ENCODE data around the gene EGFLAM. TPM values are rescaled to one million over a fixed set of nuclear protein-coding genes. Genes with fewer than 3 reads are reported as not detected.

The EGFLAM gene
- total and polyA plus RNA-seq, 2 donors (not counting 1 experiment from before 2014, with no cell fraction given) = 0.33 to 20.0 TPM

DNA sequence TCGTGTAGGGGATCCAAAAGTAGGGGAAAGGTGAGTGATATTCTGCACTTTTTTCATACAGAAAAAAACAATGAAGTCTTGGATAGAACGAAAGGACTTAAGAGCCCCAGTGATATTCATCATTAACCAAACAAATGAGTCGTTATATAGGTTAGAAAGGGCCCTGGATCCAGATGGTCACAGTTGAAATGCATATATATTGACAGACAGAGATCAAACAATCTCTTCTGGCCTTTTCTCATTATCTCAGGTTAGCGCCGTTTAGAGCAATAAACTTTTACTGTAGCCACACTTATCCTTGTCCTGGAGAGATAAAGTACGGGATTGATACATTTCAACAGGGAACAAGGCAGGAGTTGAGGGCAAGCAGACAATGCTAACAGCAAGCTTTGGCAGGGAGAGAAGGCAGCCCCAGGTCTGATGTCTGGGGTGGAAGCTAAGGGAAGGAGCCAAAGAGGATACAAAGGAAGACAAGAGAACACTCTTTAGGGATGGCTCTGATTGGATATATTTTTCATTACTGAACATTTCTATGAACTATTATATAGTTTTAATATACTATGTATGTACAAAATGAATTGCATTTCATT lies 221.1 kb downstream of the EGFLAM start:
- H3K4me1 ChIP-seq (ENCODE audit: control insufficient read depth, extremely low read depth, insufficient read depth, low read length) = no peaks in the 10 kb centered on the region
- H3K27ac ChIP-seq (ENCODE audit: insufficient read depth, low read length) = no peak overlapping the region
- TF ChIP-seq EZH2 (IDR thresholded peaks at IDR 0.05; ENCODE audit: low read length, missing control alignments) = no peak
- TF ChIP-seq, protein P1, sequence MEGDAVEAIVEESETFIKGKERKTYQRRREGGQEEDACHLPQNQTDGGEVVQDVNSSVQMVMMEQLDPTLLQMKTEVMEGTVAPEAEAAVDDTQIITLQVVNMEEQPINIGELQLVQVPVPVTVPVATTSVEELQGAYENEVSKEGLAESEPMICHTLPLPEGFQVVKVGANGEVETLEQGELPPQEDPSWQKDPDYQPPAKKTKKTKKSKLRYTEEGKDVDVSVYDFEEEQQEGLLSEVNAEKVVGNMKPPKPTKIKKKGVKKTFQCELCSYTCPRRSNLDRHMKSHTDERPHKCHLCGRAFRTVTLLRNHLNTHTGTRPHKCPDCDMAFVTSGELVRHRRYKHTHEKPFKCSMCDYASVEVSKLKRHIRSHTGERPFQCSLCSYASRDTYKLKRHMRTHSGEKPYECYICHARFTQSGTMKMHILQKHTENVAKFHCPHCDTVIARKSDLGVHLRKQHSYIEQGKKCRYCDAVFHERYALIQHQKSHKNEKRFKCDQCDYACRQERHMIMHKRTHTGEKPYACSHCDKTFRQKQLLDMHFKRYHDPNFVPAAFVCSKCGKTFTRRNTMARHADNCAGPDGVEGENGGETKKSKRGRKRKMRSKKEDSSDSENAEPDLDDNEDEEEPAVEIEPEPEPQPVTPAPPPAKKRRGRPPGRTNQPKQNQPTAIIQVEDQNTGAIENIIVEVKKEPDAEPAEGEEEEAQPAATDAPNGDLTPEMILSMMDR (conservative IDR thresholded peaks at IDR 0.05 in 1 of 2, IDR thresholded peaks at IDR 0.05 in 1 of 2; ENCODE audit: low read depth in 1 of 2, low read length in 2 of 2) = no peak
- no peaks in the 10 kb centered on the region for H3K79me2 ChIP-seq (ENCODE audit: control insufficient read depth, insufficient read depth, low read length)
- H3K36me3 ChIP-seq (ENCODE audit: control insufficient read depth, insufficient read depth, low read length) = peaks cover 3% of the 10 kb centered on the region
- no peak overlapping the region for H2AFZ ChIP-seq (ENCODE audit: low read length)
- H3K4me3 ChIP-seq (replicated peaks in 1 of 4; ENCODE audit: control extremely low read depth in 1 of 4, insufficient read depth in 1 of 4, low read depth in 3 of 4, low read length in 4 of 4) = no peak overlapping the region
- no peak overlapping the region for H3K4me2 ChIP-seq (ENCODE audit: extremely low read depth, insufficient read depth, low read length)
- DNase-seq (ENCODE audit: low read depth in 2 of 2) = no peak
- no peaks in the 10 kb centered on the region for H3K9me3 ChIP-seq (ENCODE audit: control insufficient read depth, insufficient read depth, low read depth, low read length)
- H3K9ac ChIP-seq (ENCODE audit: insufficient read depth, low read length) = no peak overlapping the region
- no peaks in the 10 kb centered on the region for H3K27me3 ChIP-seq (ENCODE audit: control insufficient read depth, insufficient read depth, low read length)
- no peaks in the 10 kb centered on the region for H4K20me1 ChIP-seq (ENCODE audit: control insufficient read depth, extremely low read depth, insufficient read depth, low read length)

DNA sequence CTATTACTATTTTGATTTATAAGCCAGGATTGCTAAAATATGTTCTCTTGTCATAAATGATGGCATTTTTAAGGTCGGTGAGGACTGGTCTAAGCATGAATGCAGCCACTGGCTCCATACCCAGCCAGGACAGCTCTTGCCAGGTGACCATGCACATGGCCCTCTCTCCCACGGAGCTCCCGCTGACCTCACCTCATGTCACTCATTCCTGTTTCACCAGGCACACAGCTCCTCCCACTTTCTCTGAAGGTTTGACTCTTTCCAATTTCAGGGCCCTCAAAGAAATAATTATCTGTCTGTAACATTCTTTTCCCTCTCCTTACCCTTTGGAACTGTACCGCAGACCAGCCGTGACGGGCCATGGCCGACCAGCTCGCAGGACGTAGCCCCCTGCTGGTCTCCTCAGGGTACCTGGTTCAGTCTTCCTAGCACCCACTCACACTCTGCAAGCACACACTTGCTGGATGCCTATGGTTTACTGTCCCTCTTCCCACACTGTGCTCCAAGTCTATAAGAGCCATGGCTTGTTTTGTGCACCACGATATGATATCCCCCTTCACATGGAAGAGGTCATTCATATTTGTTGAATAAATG lies 225.5 kb downstream of the EGFLAM start:
- no peak overlapping the region for H3K4me3 ChIP-seq (replicated peaks in 1 of 4; ENCODE audit: control extremely low read depth in 1 of 4, insufficient read depth in 1 of 4, low read depth in 3 of 4, low read length in 4 of 4)
- TF ChIP-seq, protein P1 (conservative IDR thresholded peaks at IDR 0.05 in 1 of 2, IDR thresholded peaks at IDR 0.05 in 1 of 2; ENCODE audit: low read depth in 1 of 2, low read length in 2 of 2) = peak in 1 of 2 donors; percentile 3
- no peak for TF ChIP-seq EZH2 (IDR thresholded peaks at IDR 0.05; ENCODE audit: low read length, missing control alignments)
- H3K36me3 ChIP-seq (ENCODE audit: control insufficient read depth, insufficient read depth, low read length) = peaks cover 8% of the 10 kb centered on the region
- H4K20me1 ChIP-seq (ENCODE audit: control insufficient read depth, extremely low read depth, insufficient read depth, low read length) = no peaks in the 10 kb centered on the region
- no peaks in the 10 kb centered on the region for H3K27me3 ChIP-seq (ENCODE audit: control insufficient read depth, insufficient read depth, low read length)
- no peak overlapping the region for H3K9ac ChIP-seq (ENCODE audit: insufficient read depth, low read length)
- H3K4me2 ChIP-seq (ENCODE audit: extremely low read depth, insufficient read depth, low read length) = no peak overlapping the region
- no peaks in the 10 kb centered on the region for H3K9me3 ChIP-seq (ENCODE audit: control insufficient read depth, insufficient read depth, low read depth, low read length)
- DNase-seq (ENCODE audit: low read depth in 2 of 2) = no peak
- H2AFZ ChIP-seq (ENCODE audit: low read length) = no peak overlapping the region
- no peaks in the 10 kb centered on the region for H3K79me2 ChIP-seq (ENCODE audit: control insufficient read depth, insufficient read depth, low read length)
- H3K27ac ChIP-seq (ENCODE audit: insufficient read depth, low read length) = no peak overlapping the region
- H3K4me1 ChIP-seq (ENCODE audit: control insufficient read depth, extremely low read depth, insufficient read depth, low read length) = no peaks in the 10 kb centered on the region

DNA sequence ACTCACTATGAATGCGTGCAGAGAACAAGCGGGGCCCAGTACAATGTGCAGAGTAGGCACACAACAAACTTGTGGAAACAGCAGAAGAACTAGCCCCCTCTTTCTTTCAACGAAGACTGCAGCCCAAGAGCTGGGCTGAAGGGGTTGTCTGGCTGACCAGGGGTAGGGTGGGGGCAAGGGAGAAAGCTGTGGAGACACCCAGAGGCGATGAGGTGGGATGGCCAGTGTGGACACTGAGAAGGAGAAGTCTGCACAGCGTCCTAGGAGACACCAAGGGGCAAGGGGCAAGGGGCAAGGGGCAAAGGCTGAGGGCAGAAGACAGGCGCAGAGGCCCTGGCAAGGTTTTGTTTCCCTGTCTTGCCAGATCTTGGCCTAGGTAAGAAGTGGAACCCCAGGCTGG lies 235.8 kb downstream of the EGFLAM start:
- H3K27me3 ChIP-seq (ENCODE audit: control insufficient read depth, insufficient read depth, low read length) = no peaks in the 10 kb centered on the region
- H3K4me2 ChIP-seq (ENCODE audit: extremely low read depth, insufficient read depth, low read length) = no peak overlapping the region
- no peak for TF ChIP-seq EZH2 (IDR thresholded peaks at IDR 0.05; ENCODE audit: low read length, missing control alignments)
- TF ChIP-seq, protein P1 (conservative IDR thresholded peaks at IDR 0.05 in 1 of 2, IDR thresholded peaks at IDR 0.05 in 1 of 2; ENCODE audit: low read depth in 1 of 2, low read length in 2 of 2) = no peak
- H3K9ac ChIP-seq (ENCODE audit: insufficient read depth, low read length) = no peak overlapping the region
- no peak overlapping the region for H3K4me3 ChIP-seq (replicated peaks in 1 of 4; ENCODE audit: control extremely low read depth in 1 of 4, insufficient read depth in 1 of 4, low read depth in 3 of 4, low read length in 4 of 4)
- H2AFZ ChIP-seq (ENCODE audit: low read length) = no peak overlapping the region
- no peaks in the 10 kb centered on the region for H3K9me3 ChIP-seq (ENCODE audit: control insufficient read depth, insufficient read depth, low read depth, low read length)
- no peaks in the 10 kb centered on the region for H4K20me1 ChIP-seq (ENCODE audit: control insufficient read depth, extremely low read depth, insufficient read depth, low read length)
- peaks cover 4% of the 10 kb centered on the region for H3K36me3 ChIP-seq (ENCODE audit: control insufficient read depth, insufficient read depth, low read length)
- no peak overlapping the region for H3K27ac ChIP-seq (ENCODE audit: insufficient read depth, low read length)
- no peaks in the 10 kb centered on the region for H3K4me1 ChIP-seq (ENCODE audit: control insufficient read depth, extremely low read depth, insufficient read depth, low read length)
- no peak for DNase-seq (ENCODE audit: low read depth in 2 of 2)
- H3K79me2 ChIP-seq (ENCODE audit: control insufficient read depth, insufficient read depth, low read length) = no peaks in the 10 kb centered on the region

Data from fibroblast of lung (primary cell).